B cell (primary cell): ENCODE results near the gene ARHGAP22. TPM values are rescaled to one million over a fixed set of nuclear protein-coding genes. Genes with fewer than 3 reads are reported as not detected.

Source experiments
- ATAC-seq: fragments of 200-7000 bp; cut with Tn5 transposase; one replicate; pipeline ENCODE4 v1.10.0; 2021; ENCODE audit warnings: low read depth, mild to moderate bottlenecking, moderate number of reproducible peaks, moderate library complexity
- CTCF ChIA-PET: fragments of 350-600 bp; sonication (Branson Sonifier 250); formaldehyde crosslinking; loops from one replicate; lab custom pipeline; 2021; ENCODE audit warnings: antibody characterized with exemption, inconsistent platforms; lab: Charles Lee
- POLR2A ChIA-PET: fragments of 350-600 bp; sonication (Branson Sonifier 250); formaldehyde crosslinking; loops from one replicate; lab custom pipeline; 2021; ENCODE audit warnings: antibody characterized with exemption; lab: Charles Lee
- DNase-seq: peaks from one replicate; pipeline ENCODE4 v3.0.0; 2013
- H2AFZ ChIP-seq: 2 replicates; pipeline ENCODE4 v1.6.1; 2012; ENCODE audit warnings: mild to moderate bottlenecking, low read depth, low read length; ENCODE audit not compliant: insufficient read depth, poor library complexity, severe bottlenecking
- H3K27ac ChIP-seq, 2 donors: 1 replicate in 1 of 2; 2 replicates in 1 of 2; pipeline ENCODE4 v1.5.1; 2012 to 2013; ENCODE audit warnings: low read length in 2 of 2, mild to moderate bottlenecking in 2 of 2, moderate library complexity in 1 of 2
- H3K27me3 ChIP-seq, 4 experiments: fragments of 200-600 bp in 1 of 4; sonication (generic) in 1 of 4; replicated peaks in 1 of 4; 1 replicate in 2 of 4; 2 replicates in 2 of 4; pipeline versions ENCODE4 v1.6.1 to v1.7.0; 2013 to 2016; ENCODE audit warnings: low read length in 3 of 4, mild to moderate bottlenecking in 2 of 4, mixed read lengths in 1 of 4, moderate library complexity in 1 of 4; ENCODE audit not compliant: insufficient read depth in 4 of 4, control insufficient read depth in 3 of 4; ENCODE audit errors: control extremely low read depth in 1 of 4
- H3K36me3 ChIP-seq, 2 experiments: replicated peaks in 1 of 2; 1 replicate in 1 of 2; 2 replicates in 1 of 2; pipeline versions ENCODE4 v1.6.1 to v1.7.1; 2013; ENCODE audit warnings: low read length in 1 of 2; ENCODE audit not compliant: insufficient read depth in 2 of 2, control insufficient read depth in 1 of 2; ENCODE audit errors: control extremely low read depth in 1 of 2, extremely low read depth in 1 of 2
- H3K4me1 ChIP-seq, 2 donors: fragments of 200-600 bp in 1 of 2; sonication (generic) in 1 of 2; 1 replicate in 1 of 2; 2 replicates in 1 of 2; pipeline versions ENCODE4 v1.5.1 to v1.6.1; 2013 to 2017; ENCODE audit warnings: low read length in 2 of 2; ENCODE audit not compliant: control insufficient read depth in 2 of 2, insufficient read depth in 2 of 2
- H3K4me2 ChIP-seq: replicated peaks from 2 replicates; pipeline ENCODE3; 2012; ENCODE audit warnings: mild to moderate bottlenecking, low read depth, low read length; ENCODE audit not compliant: poor library complexity, severe bottlenecking
- H3K4me3 ChIP-seq, 5 experiments: fragments of 200-600 bp in 1 of 5; sonication (generic) in 1 of 5; 1 replicate in 3 of 5; 2 replicates in 2 of 5; pipeline versions ENCODE4 v1.5.1 to v1.7.0; 2011 to 2016; ENCODE audit warnings: low read length in 4 of 5, mild to moderate bottlenecking in 4 of 5, low read depth in 2 of 5, control low read depth in 1 of 5, moderate library complexity in 1 of 5; ENCODE audit not compliant: insufficient read depth in 1 of 5; ENCODE audit errors: control extremely low read depth in 1 of 5, extremely low read depth in 1 of 5
- H3K79me2 ChIP-seq: fragments of 200-600 bp; sonication (generic); one replicate; pipeline ENCODE4 v1.6.0; 2016; ENCODE audit warnings: low read length; ENCODE audit not compliant: control insufficient read depth, insufficient read depth
- H3K9ac ChIP-seq: fragments of 200-600 bp; sonication (generic); 2 replicates; pipeline ENCODE4 v1.6.1; 2017; ENCODE audit warnings: mild to moderate bottlenecking, low read length, moderate library complexity
- H3K9me3 ChIP-seq, 3 donors: one replicate each; pipeline versions ENCODE4 v1.6.1 to v1.7.1; 2013; ENCODE audit warnings: low read length in 2 of 3; ENCODE audit not compliant: control insufficient read depth in 2 of 3, insufficient read depth in 1 of 3; ENCODE audit errors: control extremely low read depth in 1 of 3
- H4K20me1 ChIP-seq: 2 replicates; pipeline ENCODE4 v1.6.0; 2012; ENCODE audit warnings: mild to moderate bottlenecking, low read length; ENCODE audit not compliant: insufficient read depth, control insufficient read depth, poor library complexity, severe bottlenecking
- H3K27ac Mint-ChIP-seq: one replicate; pipeline ENCODE4 v1.8.0; 2021; ENCODE audit warnings: mixed read lengths
- H3K27me3 Mint-ChIP-seq: one replicate; pipeline ENCODE4 v1.8.0; 2021; ENCODE audit warnings: mixed read lengths
- H3K4me1 Mint-ChIP-seq: one replicate; pipeline ENCODE4 v1.8.0; 2021; ENCODE audit warnings: mixed read lengths
- H3K4me3 Mint-ChIP-seq: one replicate; pipeline ENCODE4 v1.8.0; 2021; ENCODE audit warnings: mixed read lengths
- H3K9me3 Mint-ChIP-seq: one replicate; pipeline ENCODE4 v1.8.0; 2022; ENCODE audit warnings: mixed read lengths; ENCODE audit not compliant: insufficient read depth
- CTCF ChIP-seq: fragments of 200-600 bp; IDR thresholded peaks from one replicate; pipeline ENCODE4 v1.8.0; 2022; ENCODE audit warnings: antibody characterized with exemption, mild to moderate bottlenecking
- EZH2 ChIP-seq: IDR thresholded peaks from 2 replicates; pipeline ENCODE4 v1.6.1; 2012; ENCODE audit warnings: borderline replicate concordance, low read depth, mild to moderate bottlenecking, moderate library complexity, low read length; ENCODE audit not compliant: insufficient read depth, poor library complexity, severe bottlenecking
- WGBS: methylation state at CpG from one replicate; pipeline ENCODE4 v1.1.5; 2013; ENCODE audit warnings: missing lambda C conversion rate; ENCODE audit not compliant: insufficient coverage; 5-methylcytosine and 5-hydroxymethylcytosine counted together
- intact Hi-C: fragments of 100-400 bp; cut with micrococcal nuclease; formaldehyde crosslinking; loops from one replicate; pipeline ENCODE4 v1.10.0; 2022
- polyA plus RNA-seq: library from polyadenylated mRNA; depleted of rRNA; stranded (reverse); fragments of >200 nt; gene quantifications from 2 replicates; pipeline ENCODE4 v1.2.3, GENCODE V29; 2012
- total RNA-seq, 2 donors: library from RNA; stranded (reverse); fragments of 120-200 nt in 1 of 2; gene quantifications; 1 replicate in 1 of 2; 2 replicates in 1 of 2; pipeline versions ENCODE4 v1.2.3 to v1.2.4, GENCODE V29; 2013 to 2022

The ARHGAP22 gene
- total and polyA plus RNA-seq, 2 donors (not counting 1 experiment from before 2014, with no cell fraction given), result 1.9 to 2.0 TPM

GRCh38 chr10:48485711-48486110 is 119.2 kb downstream of the ARHGAP22 start:
- Mint-ChIP-seq H3K27ac (no peak overlapping the region), H3K4me1 (no peaks in the 10 kb centered on the region), H3K9me3 (no peaks in the 10 kb centered on the region), H3K4me3 (no peak overlapping the region), H3K27me3 (peaks cover 49% of the 10 kb centered on the region)
- no peak overlapping the region for H3K4me2 ChIP-seq
- no peak overlapping the region for H3K9ac ChIP-seq
- no peak for DNase-seq
- no peak overlapping the region for H3K4me3 ChIP-seq
- peaks cover 0 to 1% (median 0%) of the 10 kb centered on the region in 4 experiments for H3K27me3 ChIP-seq
- POLR2A ChIA-PET, result no interaction called here
- ATAC-seq, result no peak
- no peak overlapping the region for H2AFZ ChIP-seq
- H3K36me3 ChIP-seq, result no peaks in the 10 kb centered on the region
- H3K9me3 ChIP-seq, result no peaks in the 10 kb centered on the region
- intact Hi-C loops, result no loop called here
- no peaks in the 10 kb centered on the region for H3K79me2 ChIP-seq
- CTCF ChIA-PET, result interaction anchor here (1.2 kb wide), 1 partner anchor 10 kb away, joined by 3 read pairs; no protein-coding TSS in a partner anchor
- no peak for TF ChIP-seq CTCF
- no peak for TF ChIP-seq EZH2
- H3K4me1 ChIP-seq, result no peaks in the 10 kb centered on the region
- H3K27ac ChIP-seq, result no peak overlapping the region
- H4K20me1 ChIP-seq, result no peaks in the 10 kb centered on the region

- Histone ChIP-seq H4K20me1 (no peaks in the 10 kb centered on the region), H3K4me3 (no peak overlapping the region), H3K4me2 (no peak overlapping the region), H3K79me2 (no peaks in the 10 kb centered on the region), H3K9ac (no peak overlapping the region), H3K4me1 (no peaks in the 10 kb centered on the region), H3K9me3 (no peaks in the 10 kb centered on the region), H3K36me3 (no peaks in the 10 kb centered on the region), H3K27me3 (peaks cover 0 to 3% (median 0%) of the 10 kb centered on the region in 4 experiments), H2AFZ (no peak overlapping the region), H3K27ac (no peak overlapping the region)
- Mint-ChIP-seq H3K27ac (no peak overlapping the region), H3K9me3 (no peaks in the 10 kb centered on the region), H3K27me3 (peaks cover 45% of the 10 kb centered on the region), H3K4me1 (no peaks in the 10 kb centered on the region), H3K4me3 (no peak overlapping the region)
- no peak for ATAC-seq
- TF ChIP-seq EZH2 (no peak), CTCF (no peak)
- ChIA-PET POLR2A (no interaction called here), CTCF (interaction anchor here (1.2 kb wide), 1 partner anchor 9 kb away, joined by 3 read pairs; no protein-coding TSS in a partner anchor)
- intact Hi-C loops, result no loop called here
- WGBS, result no CpG with 5 or more reads among the region's 3 CpGs
- DNase-seq, result no peak
Observed at GRCh38 chr10:48484911-48485310, 120.0 kb downstream of the ARHGAP22 start.
